ENCODE measurements around the gene ADARB1. TPM values are rescaled to one million over a fixed set of nuclear protein-coding genes. Genes with fewer than 3 reads are reported as not detected.

The ADARB1 gene
- total RNA-seq, 1 experiment from 2014 or later, result 12.1 TPM

DNA sequence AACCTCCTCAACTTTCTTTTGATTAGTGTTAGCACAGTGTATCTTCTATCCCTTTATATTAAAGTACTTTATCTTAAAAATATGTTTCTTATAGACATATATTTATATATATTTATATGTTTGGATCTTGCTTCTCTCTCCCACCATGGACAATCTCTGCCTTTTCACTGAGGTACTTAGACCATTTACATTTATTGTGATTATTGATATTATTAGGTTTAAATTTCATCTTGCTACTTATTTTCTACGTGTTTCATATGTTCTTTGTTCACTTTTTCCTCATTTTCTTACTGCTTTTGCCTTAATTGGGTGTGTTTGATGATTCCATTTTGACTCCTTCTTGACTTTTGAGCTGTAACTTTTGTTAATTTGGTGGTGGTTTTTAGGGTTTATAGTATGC lies 142.6 kb downstream of the ADARB1 start:
- ChIA-PET POLR2A (ENCODE audit: unreplicated experiment) (no interaction called here), CTCF (no interaction called here)
- H3K9me2 ChIP-seq (ENCODE audit: insufficient read depth), result no peaks in the 10 kb centered on the region
- no peaks in the 10 kb centered on the region for H4K20me1 ChIP-seq (ENCODE audit: insufficient read depth)
- no peaks in the 10 kb centered on the region for H3K4me1 ChIP-seq (replicated peaks; ENCODE audit: insufficient read depth)
- TF ChIP-seq, protein P1, sequence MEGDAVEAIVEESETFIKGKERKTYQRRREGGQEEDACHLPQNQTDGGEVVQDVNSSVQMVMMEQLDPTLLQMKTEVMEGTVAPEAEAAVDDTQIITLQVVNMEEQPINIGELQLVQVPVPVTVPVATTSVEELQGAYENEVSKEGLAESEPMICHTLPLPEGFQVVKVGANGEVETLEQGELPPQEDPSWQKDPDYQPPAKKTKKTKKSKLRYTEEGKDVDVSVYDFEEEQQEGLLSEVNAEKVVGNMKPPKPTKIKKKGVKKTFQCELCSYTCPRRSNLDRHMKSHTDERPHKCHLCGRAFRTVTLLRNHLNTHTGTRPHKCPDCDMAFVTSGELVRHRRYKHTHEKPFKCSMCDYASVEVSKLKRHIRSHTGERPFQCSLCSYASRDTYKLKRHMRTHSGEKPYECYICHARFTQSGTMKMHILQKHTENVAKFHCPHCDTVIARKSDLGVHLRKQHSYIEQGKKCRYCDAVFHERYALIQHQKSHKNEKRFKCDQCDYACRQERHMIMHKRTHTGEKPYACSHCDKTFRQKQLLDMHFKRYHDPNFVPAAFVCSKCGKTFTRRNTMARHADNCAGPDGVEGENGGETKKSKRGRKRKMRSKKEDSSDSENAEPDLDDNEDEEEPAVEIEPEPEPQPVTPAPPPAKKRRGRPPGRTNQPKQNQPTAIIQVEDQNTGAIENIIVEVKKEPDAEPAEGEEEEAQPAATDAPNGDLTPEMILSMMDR (conservative IDR thresholded peaks at IDR 0.05), result no peak
- no peak for TF ChIP-seq EZH2 (IDR thresholded peaks at IDR 0.05; ENCODE audit: low read depth)
- intact Hi-C loops (cut with micrococcal nuclease; ENCODE audit: unreplicated experiment), result no loop called here
- no peak overlapping the region for H3K4me3 ChIP-seq
- H3K4me2 ChIP-seq, result no peak overlapping the region
- no TSS peak for BruUV-seq (replicated peaks)
- no peak for DNase-seq
- H2AFZ ChIP-seq, result no peak overlapping the region
- no peaks in the 10 kb centered on the region for H3K79me2 ChIP-seq (ENCODE audit: low read depth)
- H3K27me3 ChIP-seq (ENCODE audit: insufficient read depth, low read depth), result no peaks in the 10 kb centered on the region
- H3F3A ChIP-seq (ENCODE audit: insufficient read depth, low read depth), result no peaks in the 10 kb centered on the region
- no peaks in the 10 kb centered on the region for H3K36me3 ChIP-seq (ENCODE audit: low read depth)
- no peak overlapping the region for H3K27ac ChIP-seq
- no peaks in the 10 kb centered on the region for H3K9me3 ChIP-seq (ENCODE audit: insufficient read depth, low read depth)

- no peaks in the 10 kb centered on the region for H3K36me3 ChIP-seq (ENCODE audit: low read depth)
- H3K9me2 ChIP-seq (ENCODE audit: insufficient read depth), result no peaks in the 10 kb centered on the region
- no TSS peak for BruUV-seq (replicated peaks)
- no peaks in the 10 kb centered on the region for H3K9me3 ChIP-seq (ENCODE audit: insufficient read depth, low read depth)
- intact Hi-C loops (cut with micrococcal nuclease; ENCODE audit: unreplicated experiment), result no loop called here
- no peaks in the 10 kb centered on the region for H3K79me2 ChIP-seq (ENCODE audit: low read depth)
- no peak for DNase-seq
- no peak overlapping the region for H2AFZ ChIP-seq
- no peaks in the 10 kb centered on the region for H3F3A ChIP-seq (ENCODE audit: insufficient read depth, low read depth)
- TF ChIP-seq, protein P1 (conservative IDR thresholded peaks at IDR 0.05), result no peak
- no peak for TF ChIP-seq EZH2 (IDR thresholded peaks at IDR 0.05; ENCODE audit: low read depth)
- no peak overlapping the region for H3K4me2 ChIP-seq
- H3K27ac ChIP-seq, result no peak overlapping the region
- H3K4me1 ChIP-seq (replicated peaks; ENCODE audit: insufficient read depth), result no peaks in the 10 kb centered on the region
- no peak overlapping the region for H3K4me3 ChIP-seq
- ChIA-PET CTCF (no interaction called here), POLR2A (ENCODE audit: unreplicated experiment) (no interaction called here)
- no peaks in the 10 kb centered on the region for H4K20me1 ChIP-seq (ENCODE audit: insufficient read depth)
- H3K27me3 ChIP-seq (ENCODE audit: insufficient read depth, low read depth), result no peaks in the 10 kb centered on the region
Observed at GRCh38 chr21:45219517-45219916, 145.1 kb downstream of the ADARB1 start.

DNA sequence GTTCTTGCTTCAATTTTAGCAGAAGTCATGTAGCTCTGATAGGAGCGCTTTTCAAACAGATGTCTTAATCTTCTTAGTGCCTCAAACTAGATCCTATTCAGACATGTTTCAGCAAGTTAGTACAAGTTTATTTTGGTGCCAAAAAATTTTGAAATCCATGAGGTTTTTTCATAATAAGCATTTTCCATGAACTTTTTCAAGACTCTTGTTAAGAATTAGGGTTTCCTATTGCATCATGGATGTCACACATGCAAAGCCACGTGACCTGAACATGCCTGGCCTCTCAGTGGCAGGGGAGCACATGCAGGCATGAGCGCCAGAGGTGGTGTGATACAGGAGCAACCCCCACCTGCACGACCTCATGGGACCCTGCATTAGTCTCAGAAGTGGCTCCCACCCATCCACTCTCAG lies 145.7 kb downstream of the ADARB1 start:
- Histone ChIP-seq H3K9me2 (ENCODE audit: insufficient read depth) (no peaks in the 10 kb centered on the region), H3K4me1 (replicated peaks; ENCODE audit: insufficient read depth) (no peaks in the 10 kb centered on the region), H3K36me3 (ENCODE audit: low read depth) (no peaks in the 10 kb centered on the region), H3F3A (ENCODE audit: insufficient read depth, low read depth) (no peaks in the 10 kb centered on the region), H3K4me2 (no peak overlapping the region), H4K20me1 (ENCODE audit: insufficient read depth) (no peaks in the 10 kb centered on the region), H3K79me2 (ENCODE audit: low read depth) (no peaks in the 10 kb centered on the region), H3K27me3 (ENCODE audit: insufficient read depth, low read depth) (no peaks in the 10 kb centered on the region), H3K4me3 (no peak overlapping the region), H2AFZ (no peak overlapping the region), H3K27ac (no peak overlapping the region), H3K9me3 (ENCODE audit: insufficient read depth, low read depth) (no peaks in the 10 kb centered on the region)
- ChIA-PET CTCF (no interaction called here), POLR2A (ENCODE audit: unreplicated experiment) (no interaction called here)
- DNase-seq, result no peak
- BruUV-seq (replicated peaks), result no TSS peak
- TF ChIP-seq, protein P1 (conservative IDR thresholded peaks at IDR 0.05), result no peak
- TF ChIP-seq EZH2 (IDR thresholded peaks at IDR 0.05; ENCODE audit: low read depth), result no peak
- intact Hi-C loops (cut with micrococcal nuclease; ENCODE audit: unreplicated experiment), result no loop called here
